ENCODE results near the gene ABCD4. TPM values are rescaled to one million over a fixed set of nuclear protein-coding genes. Genes with fewer than 3 reads are reported as not detected.
"Not testable (repeated sequence)": the region's sequence is repeated elsewhere in the genome, so short reads cannot be mapped to it uniquely, and the experiment has no call there.

Gene ABCD4
- total and polyA plus RNA-seq, 2 donors: 28.3 to 95.7 TPM

DNA sequence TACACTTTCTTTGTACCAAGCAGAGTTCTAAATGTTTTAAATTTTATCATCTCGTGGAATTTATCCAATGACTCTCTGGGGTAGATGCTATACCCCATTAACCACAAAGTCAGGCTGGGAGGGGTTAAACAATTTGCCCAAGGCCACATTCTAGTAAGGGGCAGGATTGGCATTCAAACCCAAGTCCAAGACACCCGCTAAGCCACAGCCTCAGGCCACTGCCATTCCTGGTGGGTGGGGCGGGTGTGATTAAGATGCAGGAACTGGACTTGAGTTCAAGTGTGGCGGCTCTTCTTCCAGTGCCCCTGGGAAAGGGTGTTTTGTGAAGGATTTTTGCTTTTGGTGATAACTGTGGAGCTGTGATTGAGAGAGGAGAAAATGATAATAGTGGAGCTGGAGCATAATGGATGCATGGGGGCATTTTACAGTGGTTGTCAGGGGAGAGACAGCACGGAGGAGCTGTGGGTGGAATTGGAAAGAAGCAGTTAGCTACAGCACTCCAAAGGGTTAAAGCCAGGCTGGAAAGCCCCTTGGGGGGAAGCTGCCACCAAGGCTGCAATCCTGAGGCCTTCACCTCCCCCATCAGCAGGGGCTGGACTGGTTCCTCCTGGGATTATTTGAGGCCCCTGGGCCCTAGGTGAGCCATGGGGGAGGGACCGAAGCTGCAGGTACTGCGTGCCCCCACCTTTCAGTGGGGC is 44.5 kb upstream of the ABCD4 start:
- no peak for DNase-seq (ENCODE audit: low read depth in 6 of 9, low spot score in 9 of 9)
- Histone ChIP-seq H3K4me3 (ENCODE audit: low read length in 2 of 2) (no peak overlapping the region), H3K36me3 (ENCODE audit: control insufficient read depth in 2 of 2, insufficient read depth in 2 of 2, low read length in 1 of 2) (no peaks in the 10 kb centered on the region), H3K27ac (ENCODE audit: low read depth in 1 of 2, low read length in 1 of 2) (no peak overlapping the region), H3K27me3 (ENCODE audit: control insufficient read depth in 2 of 2, insufficient read depth in 1 of 2, low read length in 1 of 2) (peaks cover 0 to 41% of the 10 kb centered on the region in 2 donors), H3K4me1 (ENCODE audit: control insufficient read depth in 2 of 2, insufficient read depth in 2 of 2, low read length in 2 of 2) (no peaks in the 10 kb centered on the region), H3K9me3 (ENCODE audit: control insufficient read depth in 2 of 2, insufficient read depth in 1 of 2, low read length in 1 of 2) (no peaks in the 10 kb centered on the region)
- WGBS: 97% methylated on average over 7 of the region's 7 CpGs

DNA sequence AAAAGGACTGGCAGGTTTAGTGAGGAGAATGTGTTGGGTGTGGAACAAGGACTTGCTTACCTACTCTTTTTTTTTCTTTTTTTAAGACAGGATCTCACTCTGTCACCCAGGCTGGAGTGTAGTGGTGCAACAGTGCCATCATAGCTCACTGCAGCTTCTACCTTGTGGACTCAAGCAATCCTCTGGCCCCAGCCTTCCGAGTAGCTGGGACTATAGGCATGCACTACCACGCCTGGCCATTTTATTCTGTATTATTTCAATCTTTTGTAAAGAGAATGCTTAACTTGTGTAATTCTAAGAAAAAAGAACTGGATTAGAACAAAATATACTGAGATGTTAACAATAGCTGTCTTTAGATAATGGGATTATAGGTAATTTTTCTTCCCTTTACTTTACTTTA is 43.6 kb upstream of the ABCD4 start:
- DNase-seq (ENCODE audit: low read depth in 6 of 9, low spot score in 9 of 9): no peak
- no peak overlapping the region for H3K4me3 ChIP-seq (ENCODE audit: low read length in 2 of 2)
- H3K36me3 ChIP-seq (ENCODE audit: control insufficient read depth in 2 of 2, insufficient read depth in 2 of 2, low read length in 1 of 2): no peaks in the 10 kb centered on the region
- H3K4me1 ChIP-seq (ENCODE audit: control insufficient read depth in 2 of 2, insufficient read depth in 2 of 2, low read length in 2 of 2): no peaks in the 10 kb centered on the region
- no peak overlapping the region for H3K27ac ChIP-seq (ENCODE audit: low read depth in 1 of 2, low read length in 1 of 2)
- no peaks in the 10 kb centered on the region for H3K9me3 ChIP-seq (ENCODE audit: control insufficient read depth in 2 of 2, insufficient read depth in 1 of 2, low read length in 1 of 2)
- 94% methylated on average over 2 of the region's 2 CpGs for WGBS
- peaks cover 0 to 36% of the 10 kb centered on the region in 2 donors for H3K27me3 ChIP-seq (ENCODE audit: control insufficient read depth in 2 of 2, insufficient read depth in 1 of 2, low read length in 1 of 2)

DNA sequence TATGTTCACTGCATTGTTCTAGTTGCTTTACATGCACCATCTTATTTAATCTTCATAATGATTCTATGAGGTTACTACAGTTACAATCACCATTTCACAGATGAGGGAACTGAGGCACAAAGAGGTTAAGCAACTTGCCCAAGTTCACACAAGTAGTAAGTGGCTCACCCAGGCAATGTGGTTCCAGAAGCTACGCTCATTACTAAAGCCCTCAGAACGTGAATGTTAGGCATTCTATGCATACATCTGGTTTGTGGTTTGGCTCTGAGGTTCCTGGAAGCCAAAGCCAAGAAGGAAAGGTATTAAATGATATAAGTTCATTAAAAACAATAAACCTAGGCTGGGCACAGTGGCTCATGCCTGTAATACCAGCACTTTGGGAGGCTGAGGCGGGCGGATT is 31.2 kb upstream of the ABCD4 start:
- H3K36me3 ChIP-seq (ENCODE audit: control insufficient read depth in 2 of 2, insufficient read depth in 2 of 2, low read length in 1 of 2): no peaks in the 10 kb centered on the region
- H3K27ac ChIP-seq (ENCODE audit: low read depth in 1 of 2, low read length in 1 of 2): no peak overlapping the region
- 54% methylated on average over 4 of the region's 4 CpGs for WGBS
- H3K27me3 ChIP-seq (ENCODE audit: control insufficient read depth in 2 of 2, insufficient read depth in 1 of 2, low read length in 1 of 2): peaks cover 0 to 4% of the 10 kb centered on the region in 2 donors
- DNase-seq (ENCODE audit: low read depth in 6 of 9, low spot score in 9 of 9): no peak
- no peaks in the 10 kb centered on the region for H3K4me1 ChIP-seq (ENCODE audit: control insufficient read depth in 2 of 2, insufficient read depth in 2 of 2, low read length in 2 of 2)
- H3K4me3 ChIP-seq (ENCODE audit: low read length in 2 of 2): no peak overlapping the region
- no peaks in the 10 kb centered on the region for H3K9me3 ChIP-seq (ENCODE audit: control insufficient read depth in 2 of 2, insufficient read depth in 1 of 2, low read length in 1 of 2)

GRCh38 chr14:74329950-74330552 is 27.3 kb upstream of the ABCD4 start:
- H3K4me3 ChIP-seq (ENCODE audit: low read length in 2 of 2); H3K4me1 ChIP-seq (ENCODE audit: control insufficient read depth in 2 of 2, insufficient read depth in 2 of 2, low read length in 2 of 2); H3K36me3 ChIP-seq (ENCODE audit: control insufficient read depth in 2 of 2, insufficient read depth in 2 of 2, low read length in 1 of 2); H3K27ac ChIP-seq (ENCODE audit: low read depth in 1 of 2, low read length in 1 of 2); DNase-seq (ENCODE audit: low read depth in 6 of 9, low spot score in 9 of 9); H3K9me3 ChIP-seq (ENCODE audit: control insufficient read depth in 2 of 2, insufficient read depth in 1 of 2, low read length in 1 of 2): not testable (repeated sequence)
- peaks cover 0 to 12% of the 10 kb centered on the region in 2 donors for H3K27me3 ChIP-seq (ENCODE audit: control insufficient read depth in 2 of 2, insufficient read depth in 1 of 2, low read length in 1 of 2)
- WGBS: 95% methylated on average over 9 of the region's 9 CpGs

DNA sequence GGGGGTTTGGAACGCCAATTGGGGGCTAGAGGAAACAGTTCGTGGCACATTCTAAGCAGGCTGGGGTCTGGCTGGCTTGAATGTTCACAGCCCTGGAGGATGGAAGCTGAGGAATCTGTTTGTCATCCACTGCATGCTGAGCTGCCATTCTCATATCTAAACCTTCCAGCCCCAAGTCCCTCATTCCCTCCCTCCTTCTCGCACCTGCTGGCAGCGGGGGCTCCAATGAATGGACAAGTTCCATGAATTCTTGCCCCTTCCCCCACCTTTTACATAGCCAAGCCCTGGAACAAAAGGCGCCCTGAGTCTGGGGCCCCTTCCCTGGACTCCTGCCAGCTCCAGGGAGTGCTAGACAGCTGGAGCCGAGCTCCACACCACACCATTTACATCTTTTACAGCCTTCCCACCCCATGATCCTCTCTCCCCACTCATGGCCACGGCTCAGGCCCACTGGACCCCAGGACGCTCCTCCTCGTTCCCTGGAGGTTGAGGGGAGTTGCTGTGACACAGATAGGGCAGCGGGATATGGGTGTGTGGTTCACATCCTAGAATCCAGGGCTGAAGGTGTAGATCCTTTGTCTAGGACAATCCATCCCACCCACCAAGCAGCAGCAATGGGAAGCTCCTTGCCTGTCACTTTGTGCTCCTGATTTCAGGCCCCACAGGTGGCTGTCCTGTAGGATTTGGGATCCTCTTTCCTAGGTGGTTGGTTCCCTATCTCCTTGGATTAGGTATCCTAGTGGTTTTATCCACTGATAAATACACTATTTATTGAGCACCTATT is 23.8 kb upstream of the ABCD4 start:
- Histone ChIP-seq H3K36me3 (ENCODE audit: control insufficient read depth in 2 of 2, insufficient read depth in 2 of 2, low read length in 1 of 2) (no peaks in the 10 kb centered on the region), H3K9me3 (ENCODE audit: control insufficient read depth in 2 of 2, insufficient read depth in 1 of 2, low read length in 1 of 2) (no peaks in the 10 kb centered on the region), H3K4me1 (ENCODE audit: control insufficient read depth in 2 of 2, insufficient read depth in 2 of 2, low read length in 2 of 2) (no peaks in the 10 kb centered on the region), H3K27ac (ENCODE audit: low read depth in 1 of 2, low read length in 1 of 2) (no peak overlapping the region), H3K4me3 (ENCODE audit: low read length in 2 of 2) (no peak overlapping the region), H3K27me3 (ENCODE audit: control insufficient read depth in 2 of 2, insufficient read depth in 1 of 2, low read length in 1 of 2) (peaks cover 0 to 12% of the 10 kb centered on the region in 2 donors)
- WGBS: 70% methylated on average over 10 of the region's 10 CpGs
- DNase-seq (ENCODE audit: low read depth in 6 of 9, low spot score in 9 of 9): no peak

DNA sequence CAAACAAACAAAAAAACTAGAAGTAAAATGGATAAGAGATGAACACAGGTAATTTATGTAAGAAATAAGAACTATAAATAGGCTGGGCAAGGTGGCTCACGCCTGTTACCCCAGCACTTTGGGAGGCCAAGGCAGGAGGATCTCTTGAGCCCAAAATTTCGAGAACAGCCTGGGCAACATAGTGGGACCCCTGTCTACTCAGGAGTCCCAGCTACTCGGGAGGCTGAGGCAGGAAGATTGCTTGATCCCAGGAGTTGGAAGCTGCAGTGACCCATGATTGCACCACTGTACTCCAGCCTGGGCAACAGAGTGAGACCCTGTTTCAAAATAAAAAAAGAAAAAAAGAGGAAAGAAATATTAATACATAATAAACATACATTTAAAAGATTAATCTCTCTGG is 22.7 kb upstream of the ABCD4 start:
- WGBS: 92% methylated on average over 3 of the region's 3 CpGs
- Histone ChIP-seq H3K36me3 (ENCODE audit: control insufficient read depth in 2 of 2, insufficient read depth in 2 of 2, low read length in 1 of 2) (no peaks in the 10 kb centered on the region), H3K4me1 (ENCODE audit: control insufficient read depth in 2 of 2, insufficient read depth in 2 of 2, low read length in 2 of 2) (no peaks in the 10 kb centered on the region), H3K27me3 (ENCODE audit: control insufficient read depth in 2 of 2, insufficient read depth in 1 of 2, low read length in 1 of 2) (peaks cover 0 to 12% of the 10 kb centered on the region in 2 donors), H3K4me3 (ENCODE audit: low read length in 2 of 2) (no peak overlapping the region), H3K27ac (ENCODE audit: low read depth in 1 of 2, low read length in 1 of 2) (no peak overlapping the region), H3K9me3 (ENCODE audit: control insufficient read depth in 2 of 2, insufficient read depth in 1 of 2, low read length in 1 of 2) (no peaks in the 10 kb centered on the region)
- DNase-seq (ENCODE audit: low read depth in 6 of 9, low spot score in 9 of 9): no peak

- H3K36me3 ChIP-seq (ENCODE audit: control insufficient read depth in 2 of 2, insufficient read depth in 2 of 2, low read length in 1 of 2): no peaks in the 10 kb centered on the region
- H3K27me3 ChIP-seq (ENCODE audit: control insufficient read depth in 2 of 2, insufficient read depth in 1 of 2, low read length in 1 of 2): peaks cover 0 to 12% of the 10 kb centered on the region in 2 donors
- DNase-seq (ENCODE audit: low read depth in 6 of 9, low spot score in 9 of 9): no peak
- H3K9me3 ChIP-seq (ENCODE audit: control insufficient read depth in 2 of 2, insufficient read depth in 1 of 2, low read length in 1 of 2): no peaks in the 10 kb centered on the region
- H3K27ac ChIP-seq (ENCODE audit: low read depth in 1 of 2, low read length in 1 of 2): no peak overlapping the region
- WGBS: 75% methylated on average over 3 of the region's 3 CpGs
- no peaks in the 10 kb centered on the region for H3K4me1 ChIP-seq (ENCODE audit: control insufficient read depth in 2 of 2, insufficient read depth in 2 of 2, low read length in 2 of 2)
- no peak overlapping the region for H3K4me3 ChIP-seq (ENCODE audit: low read length in 2 of 2)
These were observed 22.2 kb upstream of the ABCD4 start for GRCh38 chr14:74324931-74325361.

DNA sequence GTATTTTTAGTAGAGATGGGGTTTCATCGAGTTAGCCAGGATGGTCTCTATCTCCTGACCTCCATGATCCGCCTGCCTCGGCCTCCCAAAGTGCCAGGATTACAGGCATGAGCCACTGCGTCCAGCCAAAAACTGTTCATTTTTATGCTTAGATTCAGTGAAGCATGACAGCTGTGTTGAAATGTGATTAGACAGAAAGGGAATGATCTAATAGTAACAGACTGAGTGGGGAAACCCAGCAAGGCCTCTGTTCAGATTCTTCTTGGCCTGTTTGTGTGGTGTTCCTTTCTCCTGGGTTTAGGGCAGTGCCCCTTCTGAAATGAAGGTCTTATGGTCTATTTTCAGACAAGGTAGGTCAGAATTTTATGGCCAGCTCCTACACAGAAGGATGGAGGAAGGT is 11.8 kb upstream of the ABCD4 start:
- Histone ChIP-seq H3K36me3 (ENCODE audit: control insufficient read depth in 2 of 2, insufficient read depth in 2 of 2, low read length in 1 of 2) (no peaks in the 10 kb centered on the region), H3K27ac (ENCODE audit: low read depth in 1 of 2, low read length in 1 of 2) (peak overlapping the region; percentile 19 to 32), H3K4me1 (ENCODE audit: control insufficient read depth in 2 of 2, insufficient read depth in 2 of 2, low read length in 2 of 2) (no peaks in the 10 kb centered on the region), H3K4me3 (ENCODE audit: low read length in 2 of 2) (no peak overlapping the region), H3K27me3 (ENCODE audit: control insufficient read depth in 2 of 2, insufficient read depth in 1 of 2, low read length in 1 of 2) (no peaks in the 10 kb centered on the region), H3K9me3 (ENCODE audit: control insufficient read depth in 2 of 2, insufficient read depth in 1 of 2, low read length in 1 of 2) (no peaks in the 10 kb centered on the region)
- DNase-seq (ENCODE audit: low read depth in 6 of 9, low spot score in 9 of 9): no peak
- 93% methylated on average over 4 of the region's 4 CpGs for WGBS

GRCh38 chr14:74313601-74314000 is 10.9 kb upstream of the ABCD4 start:
- Histone ChIP-seq H3K9me3 (ENCODE audit: control insufficient read depth in 2 of 2, insufficient read depth in 1 of 2, low read length in 1 of 2) (no peaks in the 10 kb centered on the region), H3K27me3 (ENCODE audit: control insufficient read depth in 2 of 2, insufficient read depth in 1 of 2, low read length in 1 of 2) (peaks cover 0 to 2% of the 10 kb centered on the region in 2 donors), H3K36me3 (ENCODE audit: control insufficient read depth in 2 of 2, insufficient read depth in 2 of 2, low read length in 1 of 2) (no peaks in the 10 kb centered on the region), H3K4me3 (ENCODE audit: low read length in 2 of 2) (no peak overlapping the region), H3K27ac (ENCODE audit: low read depth in 1 of 2, low read length in 1 of 2) (no peak overlapping the region), H3K4me1 (ENCODE audit: control insufficient read depth in 2 of 2, insufficient read depth in 2 of 2, low read length in 2 of 2) (no peaks in the 10 kb centered on the region)
- WGBS: 93% methylated on average over 5 of the region's 5 CpGs
- no peak for DNase-seq (ENCODE audit: low read depth in 6 of 9, low spot score in 9 of 9)
